Nucleus accumbens (tissue), 56 donors: Measurements from ENCODE around the gene GALNT17.
A peak's percentile ranks its signal among the peaks of the same experiment; 100 is the strongest.
"Not testable (repeated sequence)": the region's sequence is repeated elsewhere in the genome, so short reads cannot be mapped to it uniquely, and the experiment has no call there.

Source experiments
- DNase-seq, 56 donors: peaks; one replicate each; lab custom pipeline; 2025; lab: John Stamatoyannopoulos, UW

GALNT17 gene

DNA sequence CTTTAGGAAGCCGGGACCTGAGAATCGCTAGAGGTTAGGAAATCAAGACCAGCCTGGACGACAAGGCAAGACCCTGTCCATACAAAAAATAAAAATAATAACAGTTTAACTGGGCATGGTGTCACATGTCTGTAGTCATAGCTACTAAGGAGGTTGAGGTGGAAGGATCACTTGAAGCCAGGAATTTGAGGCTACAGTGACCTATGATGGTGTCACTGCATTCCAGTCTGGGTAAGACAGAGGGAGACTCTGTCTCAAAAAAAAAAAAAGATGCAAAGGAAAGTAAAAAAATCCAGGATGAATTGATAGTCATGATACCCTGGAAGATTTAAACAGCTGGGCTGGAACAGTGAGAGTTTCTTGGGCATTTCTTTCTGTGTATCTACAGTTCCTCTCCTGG is 463.2 kb downstream of the GALNT17 start:
- DNase-seq: no peak

DNA sequence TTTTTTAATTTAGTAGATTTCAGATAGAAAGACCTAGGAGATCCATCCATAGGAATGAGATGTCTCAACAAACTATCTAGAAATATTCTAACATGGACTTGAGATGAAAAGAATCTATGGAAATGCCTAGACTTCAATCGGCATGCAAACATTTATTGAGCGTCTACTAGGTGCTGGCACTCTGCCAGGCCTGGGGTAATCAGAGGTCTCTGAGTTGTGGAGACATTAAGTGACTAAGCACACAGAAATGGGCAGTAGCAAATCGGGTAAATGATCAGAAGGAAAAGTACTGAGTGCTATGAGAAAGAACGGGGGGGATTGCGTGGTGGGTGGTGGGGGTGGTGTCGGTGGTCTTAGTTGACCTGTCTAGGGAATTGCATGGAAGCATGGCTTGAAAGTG is 466.6 kb downstream of the GALNT17 start:
- DNase-seq: no peak

DNA sequence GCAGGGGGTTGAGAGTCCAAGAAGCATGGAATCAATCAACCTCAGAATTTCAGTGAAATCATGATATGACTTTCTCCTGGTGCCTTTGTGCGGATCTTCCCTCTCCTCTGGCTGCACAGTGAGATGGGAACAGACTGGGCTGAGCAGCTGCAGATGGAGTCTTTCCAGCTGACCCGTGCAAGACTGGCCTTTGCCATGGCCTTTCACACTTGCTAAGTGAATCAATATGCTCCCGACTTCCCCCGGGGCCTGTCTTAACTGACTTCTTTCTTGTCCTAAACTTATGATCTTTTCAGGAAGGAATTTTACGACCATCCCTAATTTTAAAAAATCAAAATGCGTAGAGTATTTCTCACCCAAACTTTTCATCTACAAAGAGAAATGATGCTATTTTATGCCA is 469.9 kb downstream of the GALNT17 start:
- DNase-seq: no peak

DNA sequence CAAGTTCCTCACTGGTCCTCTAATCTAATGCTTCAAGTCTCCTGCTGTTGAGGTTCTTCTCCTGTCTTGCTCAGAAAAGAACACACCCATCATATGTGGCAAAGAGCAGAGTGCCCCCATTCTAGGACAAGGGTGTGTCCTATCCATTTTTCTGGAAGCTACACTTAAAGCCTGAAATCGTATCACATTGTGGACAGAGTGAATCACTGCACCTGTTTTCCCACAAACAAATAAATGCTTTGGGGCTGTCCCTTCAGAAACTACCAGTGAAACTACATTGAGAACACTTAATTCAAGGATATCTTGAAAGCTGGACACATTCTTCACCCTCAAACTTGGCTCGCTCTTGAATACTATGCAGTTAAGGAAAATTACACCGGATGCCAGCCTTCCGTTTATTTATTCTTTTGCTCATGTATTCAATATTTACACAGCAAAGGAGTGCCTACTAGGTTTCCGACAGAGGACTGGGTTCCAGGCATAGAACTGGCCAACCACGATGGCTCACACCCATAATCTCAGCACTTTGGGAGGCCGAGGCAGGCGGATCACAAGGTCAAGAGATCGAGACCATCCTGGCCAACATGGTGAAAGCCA is 473.0 kb downstream of the GALNT17 start:
- DNase-seq: no peak

DNA sequence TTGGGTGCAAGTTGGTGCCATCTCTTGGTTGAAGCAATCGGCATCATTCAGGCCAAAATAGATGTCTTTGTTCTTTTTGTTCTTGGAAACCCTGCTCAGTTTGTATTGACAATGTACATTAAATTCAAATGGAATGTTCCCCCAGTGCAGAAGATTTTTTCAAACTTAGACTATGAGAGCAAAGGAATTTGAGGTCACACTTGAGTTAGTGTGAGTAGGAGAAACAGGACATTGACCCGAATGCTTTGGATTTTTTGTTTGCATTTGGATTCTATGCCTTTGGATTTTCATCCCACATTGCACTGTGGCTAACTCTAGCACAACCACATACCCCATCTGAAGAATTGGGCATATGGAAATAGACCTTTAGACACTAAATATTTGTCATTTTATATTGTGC is 480.0 kb downstream of the GALNT17 start:
- no peak for DNase-seq

DNA sequence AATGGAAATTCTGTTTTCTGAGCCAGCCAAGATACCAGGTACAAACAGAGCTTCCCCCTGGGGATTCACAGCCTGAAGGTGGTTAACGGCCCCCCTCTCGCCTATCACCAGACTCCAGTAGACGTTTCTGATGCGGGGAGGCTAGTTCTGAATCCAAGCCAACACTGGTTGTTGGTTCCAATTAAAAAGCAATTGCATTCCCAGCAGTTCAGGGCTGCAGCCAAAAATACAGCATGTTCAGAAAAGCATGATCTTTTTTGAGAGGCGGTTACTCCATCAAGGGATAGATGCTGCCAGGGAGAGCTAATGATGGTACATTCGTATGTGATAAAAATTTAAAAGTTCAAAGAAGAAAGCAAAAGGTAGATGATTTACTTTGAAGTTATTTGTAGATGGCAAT is 481.0 kb downstream of the GALNT17 start:
- DNase-seq: peak in 2 of 56 donors; percentile 1 to 2

DNA sequence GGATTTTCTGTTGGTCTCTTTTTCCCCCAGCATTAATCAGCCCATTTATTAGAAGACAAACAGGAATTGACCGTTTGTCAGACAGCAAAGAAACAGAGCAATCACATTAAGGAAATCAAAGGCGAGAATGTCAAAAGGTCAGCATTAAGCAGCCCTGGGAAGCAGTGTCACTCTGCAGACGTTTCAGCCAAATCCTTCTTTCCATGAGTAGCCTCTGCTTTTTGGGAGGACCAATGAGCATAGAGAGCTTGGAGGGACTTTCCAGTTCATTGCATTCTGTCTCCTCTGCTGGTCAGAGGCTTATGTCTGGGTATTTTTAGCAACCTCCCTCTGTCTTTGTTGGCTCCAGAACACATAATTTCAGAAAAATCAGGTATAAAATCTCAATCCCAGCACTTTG is 481.4 kb downstream of the GALNT17 start:
- no peak for DNase-seq

DNA sequence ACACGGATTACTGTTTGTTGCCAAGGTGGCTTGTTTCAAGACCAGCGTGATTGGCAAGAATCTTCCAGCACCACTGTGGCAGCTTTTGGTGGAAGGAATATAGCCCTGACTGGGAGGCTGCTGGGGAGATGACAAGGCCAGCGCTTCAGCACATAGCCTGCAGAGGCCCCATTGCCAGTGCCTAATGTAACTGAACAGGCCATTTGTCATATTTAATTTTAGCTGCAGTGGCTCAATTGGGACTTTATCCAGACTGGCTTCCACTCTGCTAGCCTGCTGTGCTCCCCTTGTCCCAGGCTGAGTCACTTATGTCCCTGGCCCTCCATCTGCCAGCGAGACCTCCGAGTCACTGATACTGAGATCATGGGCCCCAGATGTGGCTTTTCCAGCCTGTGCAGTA is 483.1 kb downstream of the GALNT17 start:
- no peak for DNase-seq

DNA sequence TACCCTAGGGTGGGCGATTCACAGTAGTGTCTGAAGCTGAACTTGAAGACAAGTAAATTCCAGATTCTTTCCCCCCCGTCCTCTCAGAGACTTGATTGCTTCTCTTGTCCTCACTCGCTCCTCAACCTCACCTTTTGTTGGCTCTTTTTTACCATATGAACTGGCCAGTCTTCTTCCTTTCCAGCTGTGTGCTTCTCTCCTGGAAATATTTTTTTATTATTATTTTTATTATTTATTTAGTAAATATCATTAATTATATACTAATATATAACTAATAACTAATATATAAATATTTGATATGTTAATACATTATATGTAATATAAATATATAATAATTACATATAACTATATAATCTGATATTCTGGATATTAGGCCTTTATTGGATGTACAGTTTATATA is 484.3 kb downstream of the GALNT17 start:
- no peak for DNase-seq

DNA sequence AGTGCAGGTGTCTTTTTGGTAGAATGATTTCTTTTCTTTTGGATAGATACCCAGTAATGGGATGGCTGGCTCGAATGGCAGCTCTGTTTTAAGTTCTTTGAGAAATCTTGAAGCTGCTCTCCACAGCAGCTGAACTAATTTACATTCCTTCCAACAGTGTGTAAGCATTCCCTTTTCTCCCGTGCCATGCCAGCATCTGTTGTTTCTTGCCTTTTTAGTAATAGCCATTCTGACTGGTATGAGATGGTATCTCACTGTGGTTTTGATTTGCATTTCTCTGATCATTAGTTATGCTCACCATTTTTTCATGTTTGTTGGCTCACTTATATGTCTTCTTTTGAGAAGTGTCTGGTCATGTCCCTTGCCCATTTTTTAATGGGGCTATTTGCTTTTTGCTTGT is 486.3 kb downstream of the GALNT17 start:
- DNase-seq: no peak

DNA sequence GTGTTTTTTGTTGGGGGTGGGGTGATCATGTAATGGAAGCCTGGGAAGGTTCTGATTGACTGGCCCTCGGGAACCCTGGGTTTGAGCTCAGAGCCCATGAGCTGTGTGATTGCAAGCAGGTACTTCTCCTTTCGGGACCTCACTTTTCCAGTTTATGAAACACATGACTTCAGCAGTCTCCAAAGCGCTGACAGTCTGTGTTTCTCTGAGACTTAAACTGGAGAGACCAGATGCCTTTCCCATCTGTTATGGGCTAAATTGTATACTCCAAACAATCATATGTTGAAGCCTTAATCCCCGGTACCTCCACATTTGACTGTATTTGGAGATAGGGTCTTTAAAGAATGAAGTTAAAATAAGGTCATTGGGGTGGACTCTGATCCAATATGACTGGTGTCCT is 493.6 kb downstream of the GALNT17 start:
- DNase-seq: no peak

DNA sequence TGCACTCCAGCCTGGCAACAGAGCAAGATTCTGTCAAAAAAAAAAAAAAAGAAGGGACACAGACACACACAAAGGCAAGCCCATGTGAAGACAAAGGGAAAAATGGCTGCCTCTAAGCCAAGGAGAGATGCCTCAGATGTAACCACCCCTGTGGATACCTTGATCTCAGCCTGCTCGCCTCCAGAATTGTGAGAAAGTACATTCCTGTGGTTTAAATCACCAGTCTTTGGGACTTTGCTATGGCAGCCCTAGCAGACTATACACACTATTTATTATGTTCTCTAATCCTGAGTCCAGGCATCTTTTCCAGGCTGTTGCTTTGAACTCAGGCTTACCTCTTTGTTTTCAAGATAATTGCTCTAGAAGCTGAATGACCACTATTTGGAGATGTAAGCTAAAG is 494.3 kb downstream of the GALNT17 start:
- DNase-seq: no peak

DNA sequence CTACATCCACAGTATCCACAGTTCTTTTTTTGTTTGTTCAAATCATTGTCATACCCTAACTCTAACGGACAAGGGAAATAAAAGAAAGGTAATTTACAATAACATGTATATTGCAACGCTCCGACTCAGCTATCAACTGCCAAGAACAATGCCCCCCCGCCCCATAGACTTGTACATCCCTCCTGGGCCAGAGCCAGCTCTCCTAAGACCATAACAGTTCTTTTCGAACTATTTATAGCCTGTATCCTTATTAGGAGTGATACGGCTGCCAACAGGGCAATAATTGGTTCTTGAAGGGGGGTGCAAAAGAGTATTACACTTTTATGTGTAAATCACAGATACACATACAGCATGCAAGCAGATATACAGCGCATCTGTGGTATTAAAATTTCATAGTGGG is 495.7 kb downstream of the GALNT17 start:
- no peak for DNase-seq

DNA sequence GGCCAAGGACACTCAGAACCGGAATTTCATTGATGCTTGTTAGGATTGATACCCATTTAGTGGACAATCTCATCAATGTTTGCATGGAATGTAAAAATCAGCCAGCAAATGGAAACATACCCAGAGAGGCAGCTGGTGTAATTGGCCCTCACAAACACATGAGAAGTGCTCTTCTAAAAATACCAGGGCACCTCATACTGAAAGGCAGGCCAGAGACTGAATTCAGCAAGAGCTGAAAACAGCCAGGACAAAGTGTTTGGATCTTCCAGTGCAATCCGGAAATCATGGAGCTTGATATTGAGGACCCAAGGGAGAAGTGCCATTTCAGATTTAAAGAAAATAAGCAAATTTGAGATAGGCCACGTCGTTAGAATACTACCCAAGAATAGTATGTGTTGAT is 498.6 kb downstream of the GALNT17 start:
- DNase-seq: no peak

DNA sequence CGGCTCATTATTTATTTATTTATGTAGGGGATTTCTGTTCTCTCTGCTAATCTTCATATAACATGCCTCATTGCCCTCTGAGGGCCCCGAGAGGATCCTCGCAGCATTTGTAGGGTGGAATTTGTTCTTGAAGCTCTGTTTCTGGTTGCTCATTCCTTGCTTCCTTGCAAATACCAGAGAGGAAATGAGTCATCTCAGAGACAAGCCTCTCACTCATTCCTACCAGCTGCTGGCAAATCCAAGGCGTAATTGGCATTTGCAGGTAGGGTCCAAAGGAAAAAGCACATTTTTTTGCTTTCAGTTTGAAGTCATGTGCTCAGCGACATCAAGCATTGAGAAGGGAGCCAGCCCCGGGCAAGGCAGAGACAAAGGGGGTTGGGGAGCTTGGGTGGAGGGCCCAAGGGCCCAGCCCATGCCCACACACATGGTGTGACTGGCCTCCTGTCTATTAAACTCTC is 501.6 kb downstream of the GALNT17 start:
- DNase-seq: peak in 16 of 56 donors; percentile 4 to 35 (median 12)

DNA sequence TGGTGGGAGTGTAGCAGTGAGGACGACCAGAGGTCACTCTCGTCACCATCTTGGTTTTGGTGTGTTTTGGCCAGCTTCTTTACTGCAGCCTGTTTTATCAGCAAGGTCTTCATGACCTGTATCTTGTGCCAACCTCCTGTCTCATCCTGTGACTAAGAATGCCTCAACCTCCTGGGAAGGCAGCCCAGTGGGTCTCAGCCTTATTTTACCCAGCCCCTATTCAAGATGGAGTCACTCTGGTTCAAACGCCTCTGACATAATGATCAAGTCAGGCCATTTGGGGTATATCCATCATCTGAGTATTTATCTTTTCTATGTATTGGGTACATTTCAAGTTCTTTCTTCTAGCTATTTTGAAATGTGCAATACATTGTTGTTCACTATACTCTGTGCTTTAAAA is 503.9 kb downstream of the GALNT17 start:
- not testable (repeated sequence) for DNase-seq

DNA sequence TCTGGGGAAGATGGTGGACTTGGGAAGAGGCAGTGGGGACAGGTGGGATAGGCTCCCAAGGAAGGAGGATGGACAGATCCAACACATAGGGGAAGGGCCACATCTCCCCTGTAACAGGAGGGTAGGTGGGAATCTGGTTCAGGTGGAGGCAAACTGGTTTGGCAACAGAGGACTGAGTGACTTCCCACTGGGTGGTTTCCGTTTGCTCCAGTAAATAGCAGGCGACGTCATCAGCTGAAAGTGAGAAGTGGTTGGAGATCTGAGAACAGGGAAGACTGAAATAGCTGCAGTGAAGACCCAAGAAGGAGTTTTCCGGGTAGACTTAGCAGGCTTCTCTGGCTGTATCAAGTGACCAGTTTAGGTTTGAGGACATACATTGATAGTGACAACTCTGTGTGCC is 504.4 kb downstream of the GALNT17 start:
- DNase-seq: peak in 8 of 56 donors; percentile 1 to 35 (median 15)

DNA sequence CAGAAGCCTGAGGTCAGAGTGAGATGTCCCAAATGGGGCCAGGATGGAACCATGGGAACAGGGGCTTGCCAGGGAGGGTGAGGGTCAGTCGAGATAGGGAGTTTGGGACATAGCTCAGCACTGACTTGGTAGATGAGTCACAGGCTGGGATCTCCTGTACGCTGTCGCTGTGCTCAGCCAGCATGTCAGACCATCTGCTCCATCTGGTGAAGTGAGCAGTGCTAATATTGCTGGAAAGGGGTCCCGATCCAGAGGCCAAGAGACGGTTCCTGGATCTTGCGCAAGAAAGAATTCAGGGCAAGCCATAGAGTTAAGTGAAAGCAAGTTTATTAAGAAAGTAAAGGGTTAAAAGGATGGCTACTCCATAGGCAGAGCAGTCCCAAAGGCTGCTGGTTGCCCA is 505.6 kb downstream of the GALNT17 start:
- DNase-seq: no peak

DNA sequence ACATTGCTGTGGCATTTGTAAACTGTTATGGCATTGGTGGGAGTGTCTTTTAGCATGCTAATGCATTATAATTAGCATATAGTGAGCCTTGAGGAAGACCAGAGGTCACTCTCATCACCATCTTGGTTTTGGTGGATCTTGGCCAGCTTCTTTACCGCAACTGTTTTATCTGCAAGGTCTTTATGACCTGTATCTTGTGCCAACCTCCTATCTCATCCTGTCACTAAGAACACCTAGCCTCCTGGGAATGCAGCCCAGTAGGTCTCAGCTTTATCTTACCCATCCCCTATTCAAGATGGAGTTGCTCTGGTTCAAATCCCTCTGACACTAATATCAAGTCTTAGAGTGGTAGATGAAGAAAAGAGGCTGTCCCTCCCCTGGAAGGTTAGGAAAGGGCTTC is 506.2 kb downstream of the GALNT17 start:
- no peak for DNase-seq

DNA sequence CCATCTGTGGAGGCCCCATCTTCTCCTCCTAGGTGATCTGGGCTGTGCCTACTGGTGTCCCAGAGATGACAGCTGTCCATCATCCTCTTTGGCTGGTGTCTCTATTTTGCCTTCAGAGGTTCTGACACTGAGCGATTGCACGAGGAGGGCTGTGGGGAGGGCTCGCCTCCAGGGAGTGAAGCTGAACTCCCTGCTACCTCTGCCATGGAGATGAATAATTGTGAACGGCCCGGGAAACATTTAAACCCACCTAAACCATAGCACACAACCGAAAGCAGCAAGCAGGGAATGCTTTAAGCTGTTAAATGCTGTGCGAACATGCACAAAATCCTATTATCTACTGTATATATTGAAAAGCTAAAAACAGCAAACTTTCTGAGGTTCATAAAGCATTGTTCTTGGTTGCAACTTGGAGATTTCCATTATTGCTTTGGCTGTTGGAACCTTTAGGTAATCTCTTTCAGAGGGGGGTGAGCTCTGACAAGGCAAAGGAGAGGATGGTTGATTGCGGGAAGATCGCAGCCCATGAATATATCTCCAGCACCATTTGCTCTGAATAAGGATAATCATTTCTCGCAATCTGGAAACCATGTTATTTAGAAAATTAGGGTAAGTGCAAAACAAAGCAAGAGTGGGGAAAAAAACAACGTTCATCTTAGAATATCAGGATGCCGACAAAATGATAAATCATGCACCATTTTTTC is 507.6 kb downstream of the GALNT17 start:
- no peak for DNase-seq

DNA sequence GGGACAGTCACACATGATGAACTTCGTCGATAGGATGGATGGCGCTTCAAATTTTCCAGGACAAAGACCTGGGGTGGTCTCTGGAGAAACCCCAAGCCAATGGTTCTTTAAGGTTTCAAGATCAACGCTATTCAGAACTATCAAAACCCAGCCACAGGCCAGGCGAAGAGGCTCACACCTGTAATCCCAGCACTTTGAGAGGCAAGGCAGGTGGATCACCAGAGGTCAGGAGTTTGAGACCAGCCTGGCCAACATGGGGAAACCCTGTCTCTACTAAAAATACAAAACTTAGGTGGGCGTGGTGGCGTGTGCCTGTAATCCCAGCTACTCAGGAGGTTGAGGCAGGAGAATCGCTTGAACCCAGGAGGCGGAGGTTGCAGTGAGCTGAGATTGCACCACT is 511.1 kb downstream of the GALNT17 start:
- not testable (repeated sequence) for DNase-seq

DNA sequence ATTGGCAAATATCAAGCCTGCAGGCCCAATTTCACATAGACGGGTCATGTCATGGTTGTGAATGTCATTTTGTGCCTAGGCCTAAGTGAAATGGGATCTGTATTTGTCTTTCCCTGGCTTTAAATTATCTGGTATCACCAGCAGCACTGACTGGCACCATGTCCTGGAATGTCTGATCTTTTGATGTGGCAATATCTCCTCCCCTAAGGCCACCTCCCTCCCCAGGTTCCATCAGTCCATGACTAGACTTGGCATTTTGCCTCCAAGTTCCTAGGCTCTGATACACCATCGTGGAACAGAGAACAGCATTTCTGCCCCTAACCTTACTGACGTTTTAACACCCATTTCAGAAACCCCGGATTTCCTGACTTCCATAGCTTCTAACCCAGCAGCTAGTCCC is 513.9 kb downstream of the GALNT17 start:
- DNase-seq: no peak

DNA sequence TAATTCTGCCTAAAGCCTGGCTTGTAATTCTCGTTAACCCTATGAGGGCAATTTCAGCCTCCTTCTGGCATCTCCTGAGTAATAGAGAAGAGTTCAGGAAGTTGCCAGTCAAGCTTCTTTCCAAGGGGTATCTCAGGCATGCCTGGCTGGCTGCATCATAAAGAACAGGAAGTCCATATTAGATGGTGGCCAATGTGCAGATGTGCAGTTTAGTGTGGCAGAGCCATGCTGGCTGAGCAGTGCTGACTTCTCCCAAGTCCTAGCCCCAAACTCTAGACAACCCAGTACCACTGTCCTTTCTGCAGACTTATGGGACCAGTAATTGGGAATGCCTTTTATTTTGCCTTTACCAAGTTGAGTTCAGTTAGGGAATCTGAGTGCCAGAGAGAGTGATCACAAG is 517.9 kb downstream of the GALNT17 start:
- DNase-seq: no peak
